NK-92 (cell line): ENCODE results near the gene WDR37.

ENCODE experiments used
- DNase-seq: peaks from one replicate; lab custom pipeline; 2025; ENCODE audit not compliant: unreplicated experiment; lab: John Stamatoyannopoulos, UW

Gene WDR37

DNA sequence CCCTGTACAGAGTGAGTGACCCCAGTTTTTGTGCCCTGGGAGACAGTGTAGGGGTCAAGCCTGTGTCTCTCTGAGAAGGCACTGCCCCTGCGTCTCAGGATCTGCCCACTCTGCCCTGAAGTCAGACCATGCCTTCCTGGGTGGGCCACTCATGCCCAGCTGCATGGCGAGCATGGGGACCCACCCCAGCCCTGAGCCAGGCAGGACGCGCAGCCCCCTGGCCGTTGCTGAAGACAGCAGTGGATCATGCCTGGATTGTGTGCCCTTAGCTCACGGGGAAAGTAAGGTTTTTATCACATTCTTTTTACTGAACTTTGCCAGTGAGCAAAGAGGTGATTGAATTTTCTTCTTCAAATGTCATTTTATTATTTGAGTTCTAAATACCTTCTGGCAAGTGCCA is 66.2 kb downstream of the WDR37 start:
- no peak for DNase-seq

GRCh38 chr10:1123198-1123597 is 67.0 kb downstream of the WDR37 start:
- DNase-seq, result no peak

- DNase-seq, result no peak
These were observed 67.8 kb downstream of the WDR37 start for GRCh38 chr10:1123972-1124371.

DNA sequence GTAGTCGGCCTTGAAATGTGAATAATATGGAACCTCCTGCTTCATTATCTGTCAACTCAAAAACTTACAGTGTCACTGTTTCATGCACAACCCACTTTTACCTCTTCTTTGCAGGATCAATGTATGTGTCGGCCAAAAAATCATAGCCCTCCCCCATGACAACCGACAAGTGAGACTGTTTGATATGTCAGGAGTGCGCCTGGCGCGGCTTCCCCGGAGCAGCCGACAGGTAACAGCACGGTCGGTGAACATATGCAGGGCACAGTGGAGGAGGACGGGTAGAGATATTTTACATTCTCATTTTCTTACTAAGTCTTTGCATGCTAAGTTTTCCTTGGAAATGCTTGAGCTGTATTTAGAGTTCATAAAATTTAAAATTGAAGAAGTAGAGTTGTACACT is 68.6 kb downstream of the WDR37 start:
- no peak for DNase-seq

GRCh38 chr10:1126461-1126860 is 70.3 kb downstream of the WDR37 start:
- no peak for DNase-seq

- DNase-seq, result no peak
These were observed 71.4 kb downstream of the WDR37 start for GRCh38 chr10:1127629-1128028.

DNA sequence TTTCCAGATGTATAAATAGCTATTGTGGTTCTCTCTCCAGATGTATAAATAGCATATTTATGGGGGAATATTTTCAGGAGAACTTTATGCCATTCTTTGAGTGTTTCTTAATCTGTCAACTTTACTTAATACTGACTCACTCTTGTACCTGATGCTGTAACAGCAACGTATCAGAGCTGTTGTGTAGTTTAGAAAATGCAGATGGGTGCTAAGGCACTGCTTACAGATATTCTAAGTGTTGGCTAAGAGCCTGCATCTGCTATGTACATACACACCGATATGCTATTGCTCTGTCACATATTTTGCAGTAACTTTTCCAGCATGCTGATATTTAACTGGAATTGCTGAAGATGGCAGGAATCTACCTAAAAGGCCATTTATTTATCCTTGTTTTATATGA is 71.9 kb downstream of the WDR37 start:
- DNase-seq, result no peak

GRCh38 chr10:1128649-1129048 is 72.5 kb downstream of the WDR37 start:
- DNase-seq, result no peak

DNA sequence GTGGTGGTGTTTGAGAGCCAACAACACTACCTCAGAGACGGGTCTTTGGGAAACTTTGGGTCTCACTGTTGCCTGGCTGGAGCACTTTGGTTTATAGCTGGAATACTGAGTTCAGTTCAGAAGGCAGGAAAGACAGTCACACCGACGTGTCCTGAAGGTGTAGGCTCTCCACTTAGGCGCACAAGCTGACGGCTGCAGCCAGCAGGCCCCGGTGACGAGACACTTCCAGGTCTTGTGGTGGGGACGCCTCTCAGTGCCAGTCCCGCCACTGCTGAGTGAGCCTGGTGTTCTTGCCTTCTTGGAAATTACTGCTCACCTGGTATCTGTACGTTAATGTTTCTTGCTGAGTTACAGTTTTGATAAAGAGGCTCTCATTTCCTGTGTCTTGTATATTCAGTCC is 74.0 kb downstream of the WDR37 start:
- no peak for DNase-seq

DNA sequence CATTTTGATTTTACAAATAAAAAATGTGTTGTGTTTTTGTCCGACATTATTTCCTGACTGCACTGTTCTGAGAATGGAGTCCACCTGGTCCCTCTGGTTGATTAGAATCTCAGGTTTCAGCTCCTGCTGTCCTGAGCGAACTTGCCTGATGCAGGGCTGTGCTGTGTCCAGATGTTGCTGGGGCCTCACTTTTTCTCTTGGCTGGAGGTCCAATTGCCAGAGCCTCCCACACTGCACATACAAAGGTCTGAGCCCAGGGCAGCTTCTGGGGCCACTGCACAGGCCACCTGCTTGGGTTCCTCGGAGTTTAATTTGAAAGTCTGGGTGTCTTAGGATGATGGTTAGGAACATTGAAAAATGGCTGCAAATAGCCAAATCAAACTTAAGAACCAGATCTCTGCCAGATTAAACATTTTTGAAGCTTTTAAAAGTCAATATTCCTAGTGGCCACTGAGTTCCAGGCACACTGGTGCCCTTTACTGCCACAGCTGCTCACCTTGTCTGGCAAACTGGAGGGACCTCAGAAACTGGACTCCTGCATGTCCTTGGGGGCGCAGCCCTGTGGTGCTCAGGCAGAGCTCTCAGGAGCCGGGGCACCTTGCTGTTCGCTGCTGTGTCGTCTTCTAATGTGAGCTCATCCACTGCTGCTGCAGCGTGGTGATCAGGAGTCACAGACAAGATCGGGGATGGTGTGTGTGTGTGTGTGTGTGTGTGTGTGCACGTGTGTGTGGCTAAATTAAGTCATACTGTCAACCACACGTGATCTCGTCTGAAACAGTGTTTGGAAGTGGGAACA is 75.0 kb downstream of the WDR37 start:
- DNase-seq, result no peak

DNA sequence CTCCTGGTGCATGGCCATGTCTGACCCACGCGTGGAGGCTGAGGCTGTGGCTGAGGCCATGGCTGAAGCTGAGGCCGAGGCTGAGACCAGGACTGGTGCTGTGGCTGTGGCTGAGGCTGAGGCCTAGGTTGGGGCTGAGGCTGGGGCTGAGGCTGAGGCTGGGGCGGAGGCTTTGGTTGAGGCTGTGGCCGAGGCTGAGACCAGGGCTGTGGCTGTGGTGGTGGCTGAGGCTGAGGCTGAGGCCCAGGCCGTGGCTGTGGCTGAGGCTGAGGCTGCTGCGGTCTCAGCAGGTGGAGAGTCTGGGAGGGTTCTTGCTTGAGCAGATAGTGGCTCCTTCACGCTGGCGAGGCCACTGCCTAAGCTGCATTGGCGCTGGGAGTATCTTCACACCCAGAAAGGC is 76.4 kb downstream of the WDR37 start:
- DNase-seq, result no peak

- DNase-seq, result no peak
These were observed 77.4 kb downstream of the WDR37 start for GRCh38 chr10:1133495-1134045.

DNA sequence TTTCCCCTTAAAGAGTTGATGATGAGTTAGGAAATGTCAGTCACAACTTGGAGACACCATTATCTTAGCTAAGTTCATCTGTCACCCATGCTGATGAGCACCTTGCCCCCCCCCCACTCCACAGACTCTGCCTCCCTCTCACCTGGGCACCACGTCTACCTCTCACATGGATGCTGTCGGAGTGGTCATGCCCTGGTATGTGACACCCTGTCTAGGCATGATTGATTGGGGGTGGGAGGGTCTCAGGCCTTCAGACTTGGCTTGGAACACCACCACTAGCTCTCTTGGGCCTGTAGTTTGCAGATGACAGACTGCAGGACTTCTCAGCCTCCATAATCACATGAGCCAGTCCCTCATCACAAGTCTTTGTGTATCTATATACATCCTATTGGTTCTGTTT is 78.0 kb downstream of the WDR37 start:
- DNase-seq, result no peak

DNA sequence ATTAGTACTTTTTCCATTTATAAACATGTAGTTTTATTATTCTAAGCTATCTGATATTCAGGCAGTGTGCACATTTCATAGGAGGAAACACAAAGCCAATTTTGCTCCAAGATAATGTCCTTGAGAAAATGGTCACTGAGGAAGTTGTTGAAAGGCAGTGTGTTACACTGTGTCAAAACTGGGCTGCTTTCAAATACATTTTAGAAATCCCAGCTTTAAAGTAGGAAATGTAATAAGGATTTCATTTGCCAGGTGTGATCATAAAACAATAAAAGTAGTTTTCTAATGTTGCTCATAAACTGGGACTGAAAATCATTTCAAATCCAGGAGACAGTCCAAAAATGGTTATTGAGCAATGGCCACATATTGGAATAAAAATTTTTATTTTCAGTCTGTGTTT is 80.1 kb downstream of the WDR37 start:
- DNase-seq, result no peak

- no peak for DNase-seq
These were observed 81.4 kb downstream of the WDR37 start for GRCh38 chr10:1137499-1138163.

DNA sequence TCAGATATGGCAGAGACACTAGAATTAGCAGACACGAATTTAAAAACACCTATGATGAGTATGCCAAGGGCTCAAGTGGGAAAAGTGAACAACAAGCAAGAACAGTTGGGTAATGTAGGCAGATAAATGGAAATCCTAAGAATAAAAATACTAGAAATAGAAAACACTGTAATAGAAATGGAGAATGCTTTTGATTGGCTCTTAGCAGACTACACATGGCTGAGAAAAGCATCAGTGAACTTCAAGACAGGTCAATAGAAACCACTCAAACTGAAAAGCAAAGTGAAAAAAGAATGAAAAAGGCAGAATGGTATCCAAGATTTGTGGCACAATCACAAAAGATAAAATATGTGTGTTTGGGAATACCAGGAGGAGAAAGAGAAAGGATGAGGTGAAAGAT is 82.3 kb downstream of the WDR37 start:
- DNase-seq, result no peak

DNA sequence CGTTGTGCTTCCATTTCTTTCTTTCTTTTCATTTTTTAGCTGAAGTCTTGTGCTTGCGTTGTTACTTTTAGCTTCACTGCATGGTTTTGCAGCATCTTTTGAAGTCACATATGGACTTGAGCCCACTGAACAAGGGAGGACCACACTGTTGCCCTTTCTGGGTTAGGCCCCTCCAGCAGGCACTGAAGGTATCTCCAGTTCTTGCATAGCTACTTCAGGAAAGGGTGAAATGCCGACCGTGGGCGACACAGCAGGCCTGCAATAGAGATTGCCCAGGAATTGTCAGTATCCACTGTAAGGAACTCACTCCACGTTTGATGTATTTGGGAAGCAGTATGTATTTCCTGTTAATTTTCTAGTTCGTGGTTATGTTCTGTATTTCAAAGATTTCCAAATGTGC is 85.1 kb downstream of the WDR37 start:
- no peak for DNase-seq

- DNase-seq, result no peak
These were observed 85.5 kb downstream of the WDR37 start for GRCh38 chr10:1141701-1142100.

DNA sequence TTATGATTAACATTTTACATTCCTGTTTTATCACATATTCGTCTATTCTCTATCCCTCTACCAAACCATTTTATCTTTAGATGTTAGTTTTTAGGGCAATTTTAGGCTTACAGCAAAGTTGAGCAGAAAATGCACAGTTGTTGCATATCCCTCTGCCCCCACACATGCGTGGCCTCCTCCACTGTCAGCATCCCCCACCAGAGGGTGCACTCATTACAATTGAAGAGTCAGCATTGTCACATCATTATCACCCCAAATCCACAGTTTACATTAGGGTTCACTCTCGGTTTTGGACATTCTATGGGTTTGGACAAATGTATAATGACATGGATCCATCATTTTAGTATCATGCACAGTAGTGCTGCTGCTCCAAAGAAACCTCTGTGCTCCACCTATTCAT is 86.4 kb downstream of the WDR37 start:
- no peak for DNase-seq

DNA sequence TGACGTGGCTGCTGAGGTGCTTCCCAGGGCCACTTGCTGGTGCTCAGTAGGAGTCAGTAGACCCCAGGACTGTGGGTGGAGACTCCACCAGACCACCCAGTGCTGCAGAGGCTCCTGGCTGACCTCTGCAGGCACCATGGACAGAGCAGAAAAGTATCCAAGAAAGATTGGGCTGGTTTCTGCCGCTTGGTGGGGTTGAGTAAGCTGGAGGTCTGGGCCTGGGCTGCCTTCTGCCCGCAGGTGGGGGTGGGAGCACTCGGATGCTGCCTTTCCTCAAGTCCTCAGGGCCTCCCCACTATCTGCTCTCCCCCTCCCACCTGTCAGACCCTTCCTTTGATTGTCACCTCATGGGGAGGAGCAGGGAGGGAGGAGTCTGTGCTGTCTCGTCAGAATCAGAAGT is 91.6 kb downstream of the WDR37 start:
- no peak for DNase-seq

GRCh38 chr10:1148855-1149605 is 92.8 kb downstream of the WDR37 start:
- no peak for DNase-seq
